GM11168 (cell line): Measurements from ENCODE around the gene ADAM8.
"Not testable (repeated sequence)": the region's sequence is repeated elsewhere in the genome, so short reads cannot be mapped to it uniquely, and the experiment has no call there.

Experiments
- in situ Hi-C: fragments of 300-500 bp; cut with MboI; formaldehyde crosslinking; loops from one replicate; pipeline ENCODE4 v1.12.0; 2022; ENCODE audit warnings: low sequenced_read_pairs; ENCODE audit not compliant: unreplicated experiment

Gene ADAM8

GRCh38 chr10:133236401-133237240 lies 40.0 kb downstream of the ADAM8 start:
- in situ Hi-C loops = loop anchor here (10.0 kb wide), 1 partner anchor 92 kb away; no protein-coding TSS in a partner anchor

- in situ Hi-C loops = loop anchor here (10.0 kb wide), 1 partner anchor 91 kb away; no protein-coding TSS in a partner anchor
These were observed 40.7 kb downstream of the ADAM8 start for GRCh38 chr10:133235932-133236331.

GRCh38 chr10:133235265-133235855 lies 41.3 kb downstream of the ADAM8 start:
- in situ Hi-C loops = loop anchor here (10.0 kb wide), 1 partner anchor 91 kb away; no protein-coding TSS in a partner anchor

- in situ Hi-C loops = loop anchor here (10.0 kb wide), 1 partner anchor 90 kb away; no protein-coding TSS in a partner anchor
These were observed 41.9 kb downstream of the ADAM8 start for GRCh38 chr10:133234796-133235195.

GRCh38 chr10:133231946-133232574 lies 44.6 kb downstream of the ADAM8 start:
- in situ Hi-C loops = loop anchor here (10.0 kb wide), 1 partner anchor 87 kb away; no protein-coding TSS in a partner anchor

GRCh38 chr10:133231244-133231945 lies 45.3 kb downstream of the ADAM8 start:
- in situ Hi-C loops = loop anchor here (10.0 kb wide), 1 partner anchor 87 kb away; no protein-coding TSS in a partner anchor

GRCh38 chr10:133230387-133231195 lies 46.1 kb downstream of the ADAM8 start:
- in situ Hi-C loops = loop anchor here (10.0 kb wide), 1 partner anchor 86 kb away; no protein-coding TSS in a partner anchor

- in situ Hi-C loops = loop anchor here (10.0 kb wide), 1 partner anchor 85 kb away; no protein-coding TSS in a partner anchor
These were observed 46.7 kb downstream of the ADAM8 start, which contains the start of gene UTF1 for GRCh38 chr10:133230044-133230361. Gene UTF1 (plus strand): TSS chr10:133230217. CDS start chr10:133230289, 72 bp downstream.

GRCh38 chr10:133229265-133230043 lies 47.2 kb downstream of the ADAM8 start:
- in situ Hi-C loops = loop anchor here (10.0 kb wide), 1 partner anchor 85 kb away; no protein-coding TSS in a partner anchor

GRCh38 chr10:133227256-133227655 lies 49.4 kb downstream of the ADAM8 start:
- in situ Hi-C loops = no loop called here

- in situ Hi-C loops = no loop called here
These were observed 50.3 kb downstream of the ADAM8 start for GRCh38 chr10:133226251-133226808.

GRCh38 chr10:133225707-133226191 lies 50.9 kb downstream of the ADAM8 start:
- in situ Hi-C loops = no loop called here

- in situ Hi-C loops = no loop called here
These were observed 51.8 kb downstream of the ADAM8 start for GRCh38 chr10:133224756-133225372.

GRCh38 chr10:133224076-133224475 lies 52.6 kb downstream of the ADAM8 start:
- in situ Hi-C loops = no loop called here

- in situ Hi-C loops = not testable (repeated sequence)
These were observed 54.9 kb downstream of the ADAM8 start for GRCh38 chr10:133221756-133222155.

- in situ Hi-C loops = no loop called here
These were observed 55.3 kb downstream of the ADAM8 start for GRCh38 chr10:133221331-133221730.

- in situ Hi-C loops = no loop called here
These were observed 56.9 kb downstream of the ADAM8 start for GRCh38 chr10:133219782-133220181.

GRCh38 chr10:133218891-133219290 lies 57.8 kb downstream of the ADAM8 start:
- in situ Hi-C loops = no loop called here
